Cortex of kidney (tissue), 1 donor: Measurements from ENCODE around the gene ESYT2.

Experiments
- DNase-seq: peaks from one replicate; lab custom pipeline; 2025; lab: John Stamatoyannopoulos, UW

The ESYT2 gene

GRCh38 chr7:158743219-158743618 is 86.1 kb downstream of the ESYT2 start:
- no peak for DNase-seq

GRCh38 chr7:158742065-158742821 is 87.1 kb downstream of the ESYT2 start:
- no peak for DNase-seq

GRCh38 chr7:158741294-158741666 is 88.0 kb downstream of the ESYT2 start:
- DNase-seq, result no peak

- no peak for DNase-seq
These were observed 88.5 kb downstream of the ESYT2 start for GRCh38 chr7:158740657-158741293.

- DNase-seq, result no peak
These were observed 89.2 kb downstream of the ESYT2 start for GRCh38 chr7:158740013-158740656.

- DNase-seq, result no peak
These were observed 90.5 kb downstream of the ESYT2 start for GRCh38 chr7:158738841-158739240.

GRCh38 chr7:158737064-158737695 is 92.1 kb downstream of the ESYT2 start:
- DNase-seq, result no peak

- no peak for DNase-seq
These were observed 93.4 kb downstream of the ESYT2 start for GRCh38 chr7:158735935-158736334.

- DNase-seq, result no peak
These were observed 94.4 kb downstream of the ESYT2 start for GRCh38 chr7:158734861-158735260.

- DNase-seq, result no peak
These were observed 95.4 kb downstream of the ESYT2 start for GRCh38 chr7:158733775-158734494.

- no peak for DNase-seq
These were observed 96.1 kb downstream of the ESYT2 start for GRCh38 chr7:158733220-158733519.

- DNase-seq, result no peak
These were observed 96.7 kb downstream of the ESYT2 start for GRCh38 chr7:158732494-158733219.

- DNase-seq, result no peak
These were observed 97.5 kb downstream of the ESYT2 start for GRCh38 chr7:158731761-158732160.

- DNase-seq, result no peak
These were observed 98.6 kb downstream of the ESYT2 start for GRCh38 chr7:158730383-158731346.

GRCh38 chr7:158729646-158730382 is 99.5 kb downstream of the ESYT2 start:
- no peak for DNase-seq

GRCh38 chr7:158728911-158729645 is 100.2 kb downstream of the ESYT2 start:
- DNase-seq, result no peak

- DNase-seq, result no peak
These were observed 101.6 kb downstream of the ESYT2 start for GRCh38 chr7:158727690-158728089.

GRCh38 chr7:158726277-158726807 is 103.0 kb downstream of the ESYT2 start:
- DNase-seq, result no peak

- no peak for DNase-seq
These were observed 103.9 kb downstream of the ESYT2 start for GRCh38 chr7:158725506-158725800.
